T-helper 2 cell treated with Interferon-gamma antibody and Interleukin-4, amounts not matched to agents 5 μg/mL and 100 μg/mL, for 36 hours (primary cell): ENCODE measurements around the gene TIMP3.

Experiments
- DNase-seq: peaks from one replicate; pipeline ENCODE4 v3.0.0; 2021; ENCODE audit warnings: low spot score
- H3K27ac Mint-ChIP-seq: one replicate; pipeline ENCODE4 v1.8.0; 2021; ENCODE audit warnings: mild to moderate bottlenecking, mixed read lengths
- H3K27me3 Mint-ChIP-seq: one replicate; pipeline ENCODE4 v1.8.0; 2021; ENCODE audit warnings: low read depth, mixed read lengths
- H3K36me3 Mint-ChIP-seq: one replicate; pipeline ENCODE4 v1.8.0; 2021; ENCODE audit warnings: low read depth, mixed read lengths
- H3K4me1 Mint-ChIP-seq: one replicate; pipeline ENCODE4 v1.8.0; 2021; ENCODE audit warnings: low read depth, mixed read lengths
- H3K4me3 Mint-ChIP-seq: one replicate; pipeline ENCODE4 v1.8.0; 2022; ENCODE audit warnings: mild to moderate bottlenecking, moderate library complexity, mixed read lengths
- H3K9me3 Mint-ChIP-seq: one replicate; pipeline ENCODE4 v1.8.0; 2021; ENCODE audit warnings: mixed read lengths

The TIMP3 gene

GRCh38 chr22:32839831-32840584, 38.5 kb downstream of the TIMP3 start:
- H3K4me1 Mint-ChIP-seq: no peaks in the 10 kb centered on the region
- no peak overlapping the region for H3K4me3 Mint-ChIP-seq
- H3K36me3 Mint-ChIP-seq: no peaks in the 10 kb centered on the region
- DNase-seq: no peak
- H3K9me3 Mint-ChIP-seq: no peaks in the 10 kb centered on the region
- H3K27me3 Mint-ChIP-seq: no peaks in the 10 kb centered on the region
- H3K27ac Mint-ChIP-seq: no peak overlapping the region

GRCh38 chr22:32841175-32841574, 39.7 kb downstream of the TIMP3 start:
- Mint-ChIP-seq H3K4me3 (no peak overlapping the region), H3K27ac (no peak overlapping the region), H3K4me1 (no peaks in the 10 kb centered on the region), H3K9me3 (no peaks in the 10 kb centered on the region), H3K27me3 (no peaks in the 10 kb centered on the region), H3K36me3 (no peaks in the 10 kb centered on the region)
- no peak for DNase-seq

DNA sequence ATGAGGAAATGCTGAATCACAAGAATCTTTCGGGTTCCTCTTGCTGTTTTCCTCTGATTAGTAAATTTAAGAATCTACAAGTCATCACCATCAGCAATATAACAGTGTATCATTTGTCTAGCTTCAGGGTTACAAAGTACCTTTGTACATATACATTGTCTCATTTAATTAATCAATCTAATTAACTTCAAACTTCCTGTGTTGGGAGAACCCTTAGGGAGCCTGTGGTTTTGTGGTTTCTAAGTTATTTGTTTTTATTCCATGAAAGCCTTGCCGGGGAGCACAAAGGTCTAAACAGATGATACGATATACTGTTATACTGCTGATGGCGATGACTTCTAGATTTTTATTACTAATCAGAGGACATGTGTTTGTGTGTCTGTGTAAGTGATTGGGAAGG, 41.0 kb downstream of the TIMP3 start:
- Mint-ChIP-seq H3K9me3 (no peaks in the 10 kb centered on the region), H3K4me1 (no peaks in the 10 kb centered on the region), H3K27ac (no peak overlapping the region), H3K27me3 (no peaks in the 10 kb centered on the region), H3K36me3 (no peaks in the 10 kb centered on the region), H3K4me3 (no peak overlapping the region)
- no peak for DNase-seq

- no peaks in the 10 kb centered on the region for H3K27me3 Mint-ChIP-seq
- H3K9me3 Mint-ChIP-seq: no peaks in the 10 kb centered on the region
- H3K27ac Mint-ChIP-seq: no peak overlapping the region
- no peak for DNase-seq
- no peaks in the 10 kb centered on the region for H3K36me3 Mint-ChIP-seq
- peaks cover 5% of the 10 kb centered on the region for H3K4me1 Mint-ChIP-seq
- no peak overlapping the region for H3K4me3 Mint-ChIP-seq
Measured at GRCh38 chr22:32843300-32843699, 41.8 kb downstream of the TIMP3 start.

- H3K36me3 Mint-ChIP-seq: no peaks in the 10 kb centered on the region
Measured at GRCh38 chr22:32844251-32844650, 42.7 kb downstream of the TIMP3 start.

GRCh38 chr22:32846780-32847491, 45.4 kb downstream of the TIMP3 start:
- no peak for DNase-seq
- Mint-ChIP-seq H3K36me3 (no peaks in the 10 kb centered on the region), H3K27ac (no peak overlapping the region), H3K4me3 (no peak overlapping the region), H3K4me1 (peaks cover 6% of the 10 kb centered on the region), H3K9me3 (no peaks in the 10 kb centered on the region), H3K27me3 (no peaks in the 10 kb centered on the region)

More at GRCh38 chr22:32844251-32844650, 42.7 kb downstream of the TIMP3 start:
- Mint-ChIP-seq H3K4me1 (peaks cover 6% of the 10 kb centered on the region), H3K27me3 (no peaks in the 10 kb centered on the region), H3K4me3 (no peak overlapping the region), H3K9me3 (no peaks in the 10 kb centered on the region), H3K27ac (no peak overlapping the region)
- DNase-seq: no peak

DNA sequence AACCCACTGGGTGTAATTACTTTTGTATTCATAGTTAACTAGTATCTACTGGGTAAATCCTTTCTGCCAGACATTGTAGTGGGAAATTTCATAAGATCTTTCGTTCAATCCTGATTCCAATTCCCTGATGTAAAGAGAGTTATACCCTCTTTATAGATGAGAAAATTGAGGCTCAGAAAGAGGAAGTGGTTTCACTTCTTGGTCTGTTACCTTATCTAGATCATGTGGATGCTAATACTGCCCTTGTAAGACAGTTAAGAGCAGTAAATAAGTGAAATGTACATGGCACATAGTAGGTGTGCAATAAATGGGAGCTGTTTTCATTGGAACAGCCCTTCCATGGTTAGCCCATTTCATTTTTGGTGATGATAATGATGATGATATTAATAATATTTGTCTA, 46.7 kb downstream of the TIMP3 start:
- Mint-ChIP-seq H3K4me1 (peaks cover 6% of the 10 kb centered on the region), H3K9me3 (no peaks in the 10 kb centered on the region), H3K27me3 (no peaks in the 10 kb centered on the region), H3K27ac (no peak overlapping the region), H3K4me3 (no peak overlapping the region), H3K36me3 (no peaks in the 10 kb centered on the region)
- DNase-seq: no peak

- DNase-seq: no peak
- no peaks in the 10 kb centered on the region for H3K27me3 Mint-ChIP-seq
Measured at GRCh38 chr22:32849501-32849900, 48.0 kb downstream of the TIMP3 start.

DNA sequence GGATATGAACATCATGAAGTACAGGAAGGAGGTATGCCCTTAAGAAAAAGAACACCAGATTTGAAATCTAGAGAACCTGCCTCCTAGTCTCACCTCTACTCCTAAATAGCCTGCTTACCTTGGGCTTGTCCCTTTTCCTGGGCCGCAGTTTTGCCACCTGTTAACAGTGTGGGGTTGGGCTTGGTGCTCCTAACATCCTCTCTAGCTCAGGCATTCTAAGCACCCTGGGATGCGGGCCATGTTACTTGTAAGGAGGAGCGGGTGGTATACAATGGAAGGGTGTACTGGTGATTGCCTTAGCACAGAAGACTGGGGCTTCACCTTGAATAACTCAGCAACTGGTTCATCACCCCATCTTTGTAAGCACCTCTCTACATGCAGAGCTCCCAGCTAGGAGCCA, 48.7 kb downstream of the TIMP3 start:
- Mint-ChIP-seq H3K27me3 (no peaks in the 10 kb centered on the region), H3K36me3 (no peaks in the 10 kb centered on the region), H3K4me3 (no peak overlapping the region), H3K4me1 (peaks cover 6% of the 10 kb centered on the region), H3K9me3 (no peaks in the 10 kb centered on the region), H3K27ac (no peak overlapping the region)
- DNase-seq: no peak

More at GRCh38 chr22:32849501-32849900, 48.0 kb downstream of the TIMP3 start:
- Mint-ChIP-seq H3K9me3 (no peaks in the 10 kb centered on the region), H3K27ac (no peak overlapping the region), H3K4me3 (no peak overlapping the region), H3K36me3 (no peaks in the 10 kb centered on the region), H3K4me1 (peaks cover 6% of the 10 kb centered on the region)

GRCh38 chr22:32850591-32851517, 49.3 kb downstream of the TIMP3 start:
- no peak overlapping the region for H3K27ac Mint-ChIP-seq
- no peaks in the 10 kb centered on the region for H3K27me3 Mint-ChIP-seq
- H3K36me3 Mint-ChIP-seq: no peaks in the 10 kb centered on the region
- no peaks in the 10 kb centered on the region for H3K9me3 Mint-ChIP-seq
- H3K4me1 Mint-ChIP-seq: peaks cover 6% of the 10 kb centered on the region
- H3K4me3 Mint-ChIP-seq: no peak overlapping the region
- no peak for DNase-seq

DNA sequence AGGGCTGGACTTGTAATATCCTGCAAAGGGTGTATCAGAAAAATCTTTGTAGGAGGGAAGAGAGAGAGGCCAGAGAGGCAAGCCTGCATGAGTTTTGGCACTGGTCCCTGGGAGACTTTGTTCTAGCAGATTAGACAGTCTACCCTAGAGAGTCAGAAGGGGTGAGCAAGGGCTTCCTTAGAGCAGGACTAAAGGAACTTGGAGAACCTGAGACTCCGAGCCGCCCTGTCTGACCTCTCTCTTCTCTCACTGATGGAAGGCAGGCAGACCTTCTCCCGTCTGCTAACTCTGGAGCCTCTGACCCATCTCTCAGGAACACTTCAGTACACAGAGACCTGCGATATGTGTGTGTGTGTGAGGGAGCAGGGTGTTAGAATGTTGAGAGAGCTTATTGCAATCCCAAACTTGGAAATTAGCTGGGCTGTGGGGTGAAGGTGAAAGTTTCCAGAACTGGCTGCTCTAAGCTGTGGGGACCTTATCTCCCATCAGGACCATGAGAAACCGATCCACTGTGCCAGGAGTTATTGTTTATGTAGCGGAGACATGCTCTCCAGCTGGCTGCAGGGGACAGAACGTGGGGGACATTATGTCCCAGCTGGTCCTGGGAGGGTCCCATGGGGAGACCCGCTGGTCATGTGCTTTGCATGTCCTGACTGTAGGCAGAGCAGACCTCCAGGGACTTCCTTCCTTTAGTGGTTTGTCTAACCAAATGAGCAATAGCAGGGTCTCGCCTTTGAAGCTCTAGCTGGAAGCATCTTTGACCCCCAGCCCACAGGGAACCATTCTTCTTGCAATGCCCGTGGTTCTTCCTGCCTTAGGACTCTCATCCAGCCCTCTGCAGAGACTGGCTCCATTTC, 51.1 kb downstream of the TIMP3 start:
- H3K27me3 Mint-ChIP-seq: no peaks in the 10 kb centered on the region
- no peaks in the 10 kb centered on the region for H3K9me3 Mint-ChIP-seq
- H3K4me3 Mint-ChIP-seq: no peak overlapping the region
- H3K27ac Mint-ChIP-seq: no peak overlapping the region
- peaks cover 6% of the 10 kb centered on the region for H3K4me1 Mint-ChIP-seq
- no peak for DNase-seq
- H3K36me3 Mint-ChIP-seq: no peaks in the 10 kb centered on the region

- Mint-ChIP-seq H3K9me3 (no peaks in the 10 kb centered on the region), H3K27ac (no peak overlapping the region), H3K36me3 (no peaks in the 10 kb centered on the region), H3K4me3 (no peak overlapping the region), H3K4me1 (no peaks in the 10 kb centered on the region), H3K27me3 (no peaks in the 10 kb centered on the region)
- no peak for DNase-seq
Measured at GRCh38 chr22:32853662-32854061, 52.2 kb downstream of the TIMP3 start.

- DNase-seq: no peak
- Mint-ChIP-seq H3K27me3 (no peaks in the 10 kb centered on the region), H3K36me3 (no peaks in the 10 kb centered on the region), H3K4me3 (no peak overlapping the region), H3K9me3 (no peaks in the 10 kb centered on the region), H3K27ac (no peak overlapping the region), H3K4me1 (no peaks in the 10 kb centered on the region)
Measured at GRCh38 chr22:32854351-32854804, 52.9 kb downstream of the TIMP3 start.
